GM21390 (cell line): ENCODE results near the gene CCDC102A.
"Not testable (repeated sequence)": the region's sequence is repeated elsewhere in the genome, so short reads cannot be mapped to it uniquely, and the experiment has no call there.

Experiments used
- ATAC-seq: cut with Tn5 transposase; IDR thresholded peaks from one replicate; pipeline ENCODE4 v1.9.1; 2021; ENCODE audit not compliant: unreplicated experiment

The CCDC102A gene

DNA sequence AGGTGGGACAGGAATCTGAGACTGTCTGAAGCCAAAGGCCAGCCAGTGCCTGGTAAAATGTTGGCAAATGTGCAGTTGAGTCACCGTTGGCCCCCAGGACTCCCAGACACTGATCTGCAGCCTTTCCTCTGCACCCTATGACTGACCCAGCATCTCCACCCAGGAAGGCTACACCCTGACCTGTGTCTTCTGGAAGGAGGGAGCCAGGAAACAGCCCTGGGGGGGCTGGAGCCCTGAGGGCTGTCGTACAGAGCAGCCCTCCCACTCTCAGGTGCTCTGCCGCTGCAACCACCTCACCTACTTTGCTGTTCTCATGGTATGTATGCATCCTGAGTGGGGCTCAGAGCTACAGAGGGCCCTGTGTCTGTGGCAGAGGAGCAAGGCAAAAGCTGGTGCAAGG is 30.1 kb upstream of the CCDC102A start:
- no peak for ATAC-seq

GRCh38 chr16:57565461-57565860 is 29.1 kb upstream of the CCDC102A start:
- no peak for ATAC-seq

- ATAC-seq, result no peak
Observed at GRCh38 chr16:57564571-57565270, 28.4 kb upstream of the CCDC102A start.

- ATAC-seq, result no peak
Observed at GRCh38 chr16:57563761-57564160, 27.4 kb upstream of the CCDC102A start.

DNA sequence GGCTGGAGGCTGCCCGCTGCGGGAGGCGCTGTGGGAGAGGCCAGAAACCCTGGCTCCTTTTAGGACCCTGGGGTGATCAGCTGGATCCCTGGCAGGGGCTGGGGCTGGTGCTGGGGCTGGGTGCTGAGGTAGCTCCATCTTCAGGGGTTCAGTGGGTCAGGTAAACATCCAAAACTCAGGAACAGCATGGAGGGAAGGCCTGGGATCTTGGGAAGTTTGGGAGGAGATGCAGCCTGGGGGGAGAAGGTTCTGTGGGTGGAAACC is 27.0 kb upstream of the CCDC102A start:
- no peak for ATAC-seq

DNA sequence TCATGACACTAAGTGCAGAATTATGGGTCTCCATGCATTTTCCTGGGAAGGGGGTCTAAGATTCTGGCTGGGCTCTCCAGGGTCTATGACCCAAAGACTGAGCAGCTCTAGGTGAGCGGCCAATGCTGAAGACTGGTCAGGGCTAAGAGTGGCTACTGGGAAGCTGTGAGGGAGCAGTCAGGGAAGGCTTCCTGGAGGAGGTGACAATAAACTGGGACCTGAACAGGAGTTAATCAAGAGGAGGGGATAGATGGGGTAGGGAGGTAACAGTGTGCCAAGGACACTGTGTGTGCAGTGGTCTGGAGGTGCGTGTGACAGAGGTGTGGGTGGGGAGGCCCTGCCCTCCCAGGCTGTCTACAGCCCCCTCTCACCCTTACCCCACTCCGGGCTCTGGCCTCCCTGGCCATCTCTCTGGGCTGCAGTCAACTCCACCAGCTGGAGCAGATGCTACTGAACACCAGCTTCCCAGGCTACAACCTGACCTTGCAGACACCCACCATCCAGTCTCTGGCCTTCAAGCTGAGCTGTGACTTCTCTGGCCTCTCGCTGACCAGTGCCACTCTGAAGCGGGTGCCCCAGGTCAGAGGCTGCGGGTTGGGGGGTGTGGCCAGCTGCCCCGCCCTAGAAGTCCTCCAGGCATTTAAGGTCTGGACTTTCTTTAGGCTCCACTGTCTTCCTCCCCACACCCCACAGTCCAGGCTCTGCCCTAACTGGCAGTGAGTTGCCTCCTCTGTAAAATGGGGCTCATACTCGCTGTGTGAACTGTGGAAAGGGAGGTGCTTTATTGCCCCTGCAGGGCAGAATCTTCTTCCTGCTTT is 26.5 kb upstream of the CCDC102A start:
- ATAC-seq, result no peak

DNA sequence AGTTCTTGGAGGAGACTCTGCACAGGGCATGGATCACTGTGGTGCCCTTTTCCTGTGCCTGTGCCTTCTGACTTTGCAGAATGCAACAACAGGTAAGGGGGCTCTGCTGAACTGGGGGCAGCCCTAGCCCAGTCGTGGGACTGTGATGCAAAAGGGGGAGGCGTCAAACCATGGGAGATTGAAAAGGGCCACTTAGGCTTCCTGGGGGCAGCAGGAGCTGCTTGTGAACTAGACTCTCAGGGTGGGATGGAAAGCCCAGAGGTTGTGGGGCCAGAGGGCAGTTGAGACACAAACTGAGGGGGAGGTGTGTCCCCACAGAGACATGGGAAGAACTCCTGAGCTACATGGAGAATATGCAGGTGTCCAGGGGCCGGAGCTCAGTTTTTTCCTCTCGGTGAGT is 25.7 kb upstream of the CCDC102A start:
- ATAC-seq, result no peak

DNA sequence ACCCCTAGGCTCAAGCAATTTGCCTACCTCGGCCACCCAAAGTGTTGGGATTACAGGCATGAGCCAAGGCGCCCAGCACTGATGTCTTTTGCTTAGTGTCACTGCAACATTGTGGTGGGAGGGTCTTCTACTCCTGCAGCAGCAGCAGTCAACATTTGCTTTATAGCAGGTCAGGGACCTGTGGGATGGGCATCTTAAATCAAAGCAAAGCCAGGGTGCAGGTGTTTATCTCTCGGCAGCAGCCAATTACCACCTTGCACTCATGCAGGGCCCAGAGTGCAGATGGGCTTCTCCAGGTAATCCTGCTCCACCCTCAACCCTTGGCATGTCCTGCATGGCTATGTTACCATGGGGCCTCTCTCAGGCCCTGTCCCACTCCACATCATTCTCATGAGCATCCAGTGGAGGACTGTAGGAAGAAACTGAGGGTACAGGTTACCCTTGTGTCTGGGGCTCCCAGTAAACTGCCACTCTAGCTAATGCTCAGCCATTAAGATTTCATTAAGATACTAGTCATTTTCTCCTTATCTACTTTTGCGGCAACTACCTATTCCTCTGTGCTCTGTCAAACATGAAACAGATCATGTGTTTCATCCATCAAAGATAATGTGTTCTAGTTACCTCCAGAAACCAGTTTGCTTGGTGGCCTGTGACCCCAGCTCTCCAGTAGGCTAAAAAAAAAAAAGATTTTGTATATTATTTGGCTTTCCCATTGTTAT is 22.9 kb upstream of the CCDC102A start:
- ATAC-seq, result no peak

- ATAC-seq, result no peak
Observed at GRCh38 chr16:57556941-57557541, 20.7 kb upstream of the CCDC102A start.

- no peak for ATAC-seq
Observed at GRCh38 chr16:57555831-57556230, 19.5 kb upstream of the CCDC102A start.

DNA sequence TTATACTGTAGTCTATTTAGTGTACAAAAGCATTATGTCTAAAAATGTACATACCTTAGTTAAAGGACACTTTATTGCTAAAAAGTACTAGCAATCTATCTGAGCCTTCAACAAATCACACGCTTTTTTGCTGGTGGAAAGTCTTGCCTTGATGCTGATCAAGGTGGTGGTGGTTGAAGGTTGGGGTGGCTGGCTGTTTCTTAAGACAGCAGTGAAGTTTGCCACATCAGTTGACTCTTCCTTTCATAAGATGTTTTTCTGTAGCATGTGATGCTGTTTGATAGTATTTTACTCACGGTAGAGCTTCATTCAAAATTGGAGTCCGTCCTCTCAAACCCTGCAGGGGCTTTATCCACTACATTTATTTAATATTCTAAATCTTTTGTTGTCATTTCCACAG is 14.7 kb upstream of the CCDC102A start:
- no peak for ATAC-seq

- ATAC-seq, result no peak
Observed at GRCh38 chr16:57549730-57550129, 13.4 kb upstream of the CCDC102A start.

DNA sequence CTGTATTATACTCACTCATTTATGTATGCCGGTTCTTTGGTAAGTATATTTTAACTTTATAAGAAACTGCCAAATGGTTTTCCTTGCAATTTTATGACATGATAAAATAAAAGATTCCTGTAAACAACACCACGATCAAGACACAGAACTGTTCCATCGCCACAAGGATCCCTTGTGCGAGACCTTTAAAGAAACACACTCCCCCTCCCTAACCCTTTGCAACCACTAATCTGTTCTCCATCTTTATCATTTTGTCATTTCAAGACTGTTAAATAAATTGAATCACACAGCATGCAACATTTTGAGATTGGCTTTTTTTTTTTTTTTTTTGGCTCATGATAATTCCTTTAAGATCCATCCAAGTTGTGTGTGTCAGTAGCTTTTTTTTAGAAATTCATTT is 12.0 kb upstream of the CCDC102A start:
- no peak for ATAC-seq

- not testable (repeated sequence) for ATAC-seq
Observed at GRCh38 chr16:57547524-57547923, 11.2 kb upstream of the CCDC102A start.

- peak; percentile 74 for ATAC-seq
Observed at GRCh38 chr16:57544124-57544653, 7.8 kb upstream of the CCDC102A start.

DNA sequence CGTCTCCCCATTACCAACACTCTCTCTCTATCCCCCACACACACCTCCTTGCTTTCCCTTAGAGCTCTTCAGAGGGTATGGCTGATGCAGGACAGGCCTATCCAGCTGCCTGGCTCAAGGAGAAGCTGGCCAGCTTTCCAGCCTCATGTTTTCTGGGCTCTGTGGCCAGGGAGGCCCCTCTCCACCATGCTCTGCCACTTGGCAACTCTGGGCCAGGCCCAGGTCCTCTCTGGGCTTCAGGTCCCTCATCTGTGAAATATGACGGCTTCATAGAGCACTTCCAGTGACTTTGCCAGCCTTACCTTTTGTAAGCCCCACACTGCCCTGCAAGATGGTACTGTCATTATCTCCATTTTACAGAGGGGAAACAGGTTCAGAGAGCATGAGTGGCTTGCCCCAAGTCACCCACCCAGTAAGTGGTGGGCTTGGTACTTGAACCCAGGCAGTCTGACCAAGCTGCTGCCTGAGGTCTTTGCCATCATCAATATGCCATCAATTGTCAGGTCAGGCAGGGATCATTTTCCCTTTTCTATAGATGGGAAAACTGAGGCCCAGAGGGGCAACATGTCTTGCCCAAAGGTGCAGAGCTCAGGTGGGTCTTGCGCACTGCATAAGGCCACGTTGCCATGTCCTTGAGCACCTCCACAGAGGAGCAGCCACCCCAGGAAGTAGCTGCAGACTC is 5.5 kb upstream of the CCDC102A start:
- ATAC-seq, result no peak

DNA sequence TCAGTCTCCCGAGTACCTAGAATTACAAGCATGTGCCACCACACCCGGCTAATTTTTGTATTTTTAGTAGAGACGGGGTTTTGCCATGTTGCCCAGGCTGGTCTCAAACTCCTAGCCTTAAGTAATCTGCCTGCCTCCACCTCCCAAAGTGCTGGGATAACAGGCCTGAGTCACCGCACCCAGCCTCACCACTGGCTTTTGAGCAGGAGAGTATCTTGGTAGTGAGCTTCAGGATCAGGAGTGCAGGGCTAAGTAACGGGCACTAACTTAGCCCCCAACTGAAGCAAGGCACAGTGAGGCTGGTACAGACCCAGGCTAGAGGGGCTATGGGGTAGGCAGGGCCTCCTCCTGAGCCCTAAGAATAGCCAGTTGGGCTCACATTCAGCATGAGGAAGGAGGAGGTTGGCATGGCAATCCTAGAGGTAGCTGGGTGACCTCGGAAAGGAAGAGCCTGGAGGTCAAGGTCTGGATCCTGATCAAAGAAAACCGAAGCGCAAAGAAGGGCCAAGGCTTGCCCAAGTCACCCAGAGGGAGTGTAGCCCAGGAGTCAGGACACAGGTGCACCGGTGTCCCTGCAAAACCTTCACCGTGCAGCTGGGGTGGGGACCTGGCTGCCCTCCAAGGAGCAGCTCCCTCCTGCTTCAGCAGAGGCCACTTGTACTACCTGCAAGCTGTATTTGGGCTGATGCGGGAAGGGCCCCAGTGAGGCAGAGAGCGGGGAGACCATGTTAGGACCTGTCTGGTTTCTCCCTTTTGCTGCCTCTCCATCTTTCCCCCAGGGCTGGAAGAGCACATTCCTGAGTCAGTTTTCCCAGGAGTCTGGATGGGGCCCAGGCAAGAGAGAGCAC is 4.8 kb upstream of the CCDC102A start:
- ATAC-seq, result no peak

- ATAC-seq, result no peak
Observed at GRCh38 chr16:57540387-57540786, 4.0 kb upstream of the CCDC102A start.

DNA sequence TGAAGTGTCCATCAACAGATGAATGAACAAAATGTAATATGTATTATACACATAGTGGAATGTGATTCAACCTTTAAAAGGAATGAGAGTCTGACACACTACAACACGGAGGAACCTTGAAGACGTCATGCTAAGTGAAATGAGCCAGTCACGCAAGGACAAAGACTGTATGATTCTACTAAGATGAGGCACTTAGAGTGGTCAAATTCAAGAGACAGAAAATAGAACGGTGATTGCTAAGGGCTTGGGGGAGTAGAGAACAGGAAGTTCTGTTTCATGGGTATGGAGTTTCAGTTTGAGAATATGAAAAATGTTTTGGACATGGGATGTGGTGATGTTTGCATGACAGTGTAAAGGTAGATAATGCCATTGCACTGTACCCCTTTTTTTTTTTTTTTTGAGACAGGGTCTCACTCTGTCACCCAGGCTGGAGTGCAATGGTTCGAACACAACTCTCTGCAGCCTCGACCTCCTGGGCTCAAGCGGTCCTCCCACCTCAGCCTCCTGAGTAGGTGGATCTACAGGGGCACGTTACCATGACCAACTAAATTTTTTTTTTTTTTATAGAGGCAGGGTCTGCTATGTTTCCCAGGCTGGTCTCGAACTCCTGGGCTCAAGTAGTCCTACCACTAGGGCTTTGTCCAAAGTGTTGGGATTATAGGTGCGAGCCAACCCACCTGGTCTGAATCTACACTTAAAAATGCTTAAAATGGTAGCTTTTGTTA is 2.9 kb upstream of the CCDC102A start:
- peak; percentile 41 for ATAC-seq
